A549 treated with ZK216348 at 1 μM for 4 hours (cell line): Measurements from ENCODE around the gene SLFN11. TPM values are rescaled to one million over a fixed set of nuclear protein-coding genes. Genes with fewer than 3 reads are reported as not detected.

ENCODE experiments used
- total RNA-seq: library from RNA; stranded (reverse); fragments of 200-300 nt; extraction: Qiagen RNA extraction; gene quantifications from 5 replicates; pipeline ENCODE4 v1.2.3, GENCODE V29; 2022; ENCODE audit warnings: low read depth

Gene SLFN11
- total RNA-seq, result 5.4 to 6.7 TPM (median 5.6 TPM) in 5 replicates

GRCh38 chr17:35373534-35373983, at the start of gene SLFN11:
TSS of gene SLFN11 (minus strand) at chr17:35373621. CDS start at chr17:35363807, 9,814 bp downstream.

Other genes with a start within 250 kb of the SLFN11 start
- gene NLE1, start 231.3 kb downstream of the SLFN11 start, total RNA-seq, result 26.5 to 40.5 TPM (median 37.2 TPM) in 5 replicates
- gene UNC45B, start 225.8 kb downstream of the SLFN11 start, total RNA-seq, result not detected in 5 replicates
- gene SLC35G3, start 179.2 kb downstream of the SLFN11 start, total RNA-seq, result not detected in 5 replicates
- gene SLFN5, start 130.5 kb downstream of the SLFN11 start, total RNA-seq, result 2.2 to 3.7 TPM (median 2.8 TPM) in 5 replicates
- 0.14 to 0.27 TPM in 2 of 5 replicates, not detected in the others for gene SLFN12, start 58.9 kb upstream of the SLFN11 start, total RNA-seq
- 2.2 to 5.8 TPM (median 5.0 TPM) in 5 replicates for gene SLFN13, start 75.1 kb upstream of the SLFN11 start, total RNA-seq
- not detected in 5 replicates for gene SLFN12L, start 164.1 kb upstream of the SLFN11 start, total RNA-seq
- not detected in 5 replicates for gene SLFN14, start 187.2 kb upstream of the SLFN11 start, total RNA-seq
- 7.4 to 9.0 TPM (median 7.8 TPM) in 5 replicates for gene PEX12, start 204.9 kb upstream of the SLFN11 start, total RNA-seq
- gene AP2B1, start 213.7 kb upstream of the SLFN11 start, total RNA-seq, result 126 to 156 TPM (median 143 TPM) in 5 replicates